ENCODE measurements around the gene PCNT. TPM values are rescaled to one million over a fixed set of nuclear protein-coding genes. Genes with fewer than 3 reads are reported as not detected.

Gene PCNT
- total and polyA plus RNA-seq, 2 experiments from 2014 or later = 18.3 to 26.6 TPM

- no peaks in the 10 kb centered on the region for H3K27me3 ChIP-seq
- no peak for DNase-seq (ENCODE audit: low read depth in 1 of 2, low spot score in 1 of 2)
- no peaks in the 10 kb centered on the region for H3K4me1 ChIP-seq (ENCODE audit: low read depth)
- no peak for TF ChIP-seq CTCF (IDR thresholded peaks at IDR 0.05; ENCODE audit: low read depth, low read length)
- peak overlapping the region; percentile 4 for H3K27ac ChIP-seq
- peaks cover 12% of the 10 kb centered on the region for H3K36me3 ChIP-seq
- no peaks in the 10 kb centered on the region for H3K9me3 ChIP-seq (ENCODE audit: low read depth)
- H3K4me3 ChIP-seq = no peak overlapping the region
Measured at GRCh38 chr21:46437511-46437910, 113.6 kb downstream of the PCNT start.

- Histone ChIP-seq H3K9me3 (ENCODE audit: low read depth) (no peaks in the 10 kb centered on the region), H3K4me1 (ENCODE audit: low read depth) (no peaks in the 10 kb centered on the region), H3K4me3 (no peak overlapping the region), H3K27ac (peak overlapping the region; percentile 4), H3K27me3 (no peaks in the 10 kb centered on the region), H3K36me3 (peaks cover 16% of the 10 kb centered on the region)
- DNase-seq (ENCODE audit: low read depth in 1 of 2, low spot score in 1 of 2) = no peak
- no peak for TF ChIP-seq CTCF (IDR thresholded peaks at IDR 0.05; ENCODE audit: low read depth, low read length)
Measured at GRCh38 chr21:46438241-46438640, 114.3 kb downstream of the PCNT start.

- no peak for DNase-seq (ENCODE audit: low read depth in 1 of 2, low spot score in 1 of 2)
- Histone ChIP-seq H3K9me3 (ENCODE audit: low read depth) (no peaks in the 10 kb centered on the region), H3K27ac (no peak overlapping the region), H3K36me3 (peaks cover 16% of the 10 kb centered on the region), H3K27me3 (no peaks in the 10 kb centered on the region), H3K4me1 (ENCODE audit: low read depth) (no peaks in the 10 kb centered on the region), H3K4me3 (no peak overlapping the region)
- no peak for TF ChIP-seq CTCF (IDR thresholded peaks at IDR 0.05; ENCODE audit: low read depth, low read length)
Measured at GRCh38 chr21:46439906-46440305, 116.0 kb downstream of the PCNT start.

GRCh38 chr21:46441331-46441730 is 117.4 kb downstream of the PCNT start:
- Histone ChIP-seq H3K36me3 (peaks cover 16% of the 10 kb centered on the region), H3K27ac (no peak overlapping the region)

GRCh38 chr21:46441961-46442498 is 118.1 kb downstream of the PCNT start:
- TF ChIP-seq CTCF (IDR thresholded peaks at IDR 0.05; ENCODE audit: low read depth, low read length) = no peak
- Histone ChIP-seq H3K4me1 (ENCODE audit: low read depth) (no peaks in the 10 kb centered on the region), H3K4me3 (no peak overlapping the region), H3K27ac (no peak overlapping the region), H3K9me3 (ENCODE audit: low read depth) (no peaks in the 10 kb centered on the region), H3K27me3 (no peaks in the 10 kb centered on the region), H3K36me3 (peaks cover 16% of the 10 kb centered on the region)
- no peak for DNase-seq (ENCODE audit: low read depth in 1 of 2, low spot score in 1 of 2)

More at GRCh38 chr21:46441331-46441730, 117.4 kb downstream of the PCNT start:
- TF ChIP-seq CTCF (IDR thresholded peaks at IDR 0.05; ENCODE audit: low read depth, low read length) = no peak
- Histone ChIP-seq H3K27me3 (no peaks in the 10 kb centered on the region), H3K9me3 (ENCODE audit: low read depth) (no peaks in the 10 kb centered on the region), H3K4me3 (no peak overlapping the region), H3K4me1 (ENCODE audit: low read depth) (no peaks in the 10 kb centered on the region)
- no peak for DNase-seq (ENCODE audit: low read depth in 1 of 2, low spot score in 1 of 2)

All from cardiac muscle cell (in vitro differentiated cells and primary cell).